GM23248 (cell line): ENCODE results near the gene VASH1. TPM values are rescaled to one million over a fixed set of nuclear protein-coding genes. Genes with fewer than 3 reads are reported as not detected.

ENCODE experiments used
- DNase-seq: peaks from one replicate; pipeline ENCODE4 v3.0.0-alpha.2; 2015
- H2AFZ ChIP-seq: fragments of 200-600 bp; sonication (generic); 2 replicates; pipeline ENCODE4 v1.6.1; 2016; ENCODE audit warnings: antibody characterized with exemption
- H3F3A ChIP-seq: fragments of 200-600 bp; sonication (generic); 2 replicates; pipeline ENCODE4 v1.6.1; 2016; ENCODE audit warnings: mild to moderate bottlenecking, antibody characterized with exemption, mixed run types; ENCODE audit not compliant: insufficient read depth
- H3K27ac ChIP-seq: fragments of 200-600 bp; sonication (generic); 2 replicates; pipeline ENCODE4 v1.5.1; 2016; ENCODE audit warnings: mild to moderate bottlenecking
- H3K27me3 ChIP-seq: fragments of 200-600 bp; sonication (generic); replicated peaks from 2 replicates; pipeline ENCODE4 v1.6.1; 2016; ENCODE audit warnings: mild to moderate bottlenecking; ENCODE audit not compliant: insufficient read depth
- H3K36me3 ChIP-seq: fragments of 200-600 bp; sonication (generic); 2 replicates; pipeline ENCODE4 v1.6.1; 2016; ENCODE audit warnings: low read depth, mild to moderate bottlenecking
- H3K4me1 ChIP-seq: fragments of 200-600 bp; sonication (generic); 2 replicates; pipeline ENCODE4 v1.6.1; 2016; ENCODE audit warnings: mild to moderate bottlenecking; ENCODE audit not compliant: insufficient read depth
- H3K4me2 ChIP-seq: fragments of 200-600 bp; sonication (generic); one replicate; pipeline ENCODE4 v1.6.1; 2016; ENCODE audit warnings: mild to moderate bottlenecking; ENCODE audit not compliant: unreplicated experiment
- H3K4me3 ChIP-seq: fragments of 200-600 bp; sonication (generic); 2 replicates; pipeline ENCODE4 v1.5.1; 2016; ENCODE audit warnings: mild to moderate bottlenecking
- H3K79me2 ChIP-seq: fragments of 200-600 bp; sonication (generic); 2 replicates; pipeline ENCODE4 v1.6.1; 2016; ENCODE audit warnings: mild to moderate bottlenecking; ENCODE audit not compliant: insufficient read depth
- H3K9ac ChIP-seq: fragments of 200-600 bp; sonication (generic); 2 replicates; pipeline ENCODE4 v1.6.1; 2016; ENCODE audit warnings: mild to moderate bottlenecking
- H3K9me2 ChIP-seq: fragments of 200-600 bp; sonication (generic); 2 replicates; pipeline ENCODE4 v1.6.1; 2016; ENCODE audit warnings: mixed run types, mild to moderate bottlenecking, moderate library complexity; ENCODE audit not compliant: insufficient read depth
- H3K9me3 ChIP-seq: fragments of 200-600 bp; sonication (generic); one replicate; pipeline ENCODE4 v1.6.1; 2017; ENCODE audit warnings: low read depth
- H4K20me1 ChIP-seq: fragments of 200-600 bp; sonication (generic); 2 replicates; pipeline ENCODE4 v1.6.0; 2016; ENCODE audit not compliant: insufficient read depth
- EZH2 ChIP-seq: fragments of 200-600 bp; sonication (generic); IDR thresholded peaks from 2 replicates; pipeline ENCODE4 v1.6.1; 2018; ENCODE audit warnings: antibody characterized with exemption, mild to moderate bottlenecking; ENCODE audit not compliant: insufficient read depth, poor library complexity, severe bottlenecking
- EZH2phosphoT487 ChIP-seq: fragments of 200-600 bp; sonication (generic); IDR thresholded peaks from 2 replicates; pipeline ENCODE4 v1.6.1; 2018; ENCODE audit warnings: antibody characterized with exemption, moderate library complexity, mild to moderate bottlenecking, low read depth; ENCODE audit not compliant: insufficient read depth
- WGBS, 2 experiments: methylation state at CpG; one replicate each; pipeline ENCODE4 v1.1.6; 2015 to 2017; ENCODE audit warnings: low lambda C conversion rate in 2 of 2, low coverage in 1 of 2; ENCODE audit errors: missing lambda C conversion rate in 2 of 2; 5-methylcytosine and 5-hydroxymethylcytosine counted together
- in situ Hi-C: fragments of 300-500 bp; cut with MboI; formaldehyde crosslinking; loops from 2 replicates; pipeline ENCODE4 v1.15.0; 2020
- polyA plus RNA-seq: library from polyadenylated mRNA; unstranded; fragments of >200 nt; fragmentation: Nextera tagmentation; extraction: Ambion mirVana; gene quantifications from 2 replicates; pipeline ENCODE4 v1.2.1, GENCODE V29; 2016
- total RNA-seq: library from RNA; depleted of rRNA; stranded (reverse); fragments of >200 nt; shearing (Covaris generic); gene quantifications from 2 replicates; pipeline ENCODE4 v1.2.3, GENCODE V29; 2014

Gene VASH1
- total and polyA plus RNA-seq, 2 experiments from 2014 or later, result 2.2 to 2.6 TPM

GRCh38 chr14:76773188-76773885 lies 12.1 kb downstream of the VASH1 start:
- Histone ChIP-seq H3K79me2 (no peaks in the 10 kb centered on the region), H3K4me1 (peaks cover 13% of the 10 kb centered on the region), H3F3A (no peaks in the 10 kb centered on the region), H3K9me2 (no peaks in the 10 kb centered on the region), H4K20me1 (no peaks in the 10 kb centered on the region), H3K4me2 (peak overlapping the region; percentile 44), H3K9me3 (no peaks in the 10 kb centered on the region), H3K4me3 (no peak overlapping the region), H3K36me3 (no peaks in the 10 kb centered on the region), H3K27ac (no peak overlapping the region), H3K9ac (no peak overlapping the region), H2AFZ (0 out of 2 replicates have a peak overlapping the region, but pooled peaks have one; percentile 39), H3K27me3 (no peaks in the 10 kb centered on the region)
- in situ Hi-C loops, result no loop called here
- peak; percentile 90 for DNase-seq
- no peak for TF ChIP-seq EZH2
- TF ChIP-seq EZH2phosphoT487, result no peak
- WGBS, 2 experiments, result 22 to 23% methylated on average over 8 of the region's 8 CpGs

GRCh38 chr14:76773956-76774820 lies 12.9 kb downstream of the VASH1 start:
- H3K4me1 ChIP-seq, result peaks cover 13% of the 10 kb centered on the region
- WGBS, 2 experiments, result 83 to 85% methylated on average over 18 of the region's 18 CpGs
- no peak for DNase-seq
- no peaks in the 10 kb centered on the region for H3K79me2 ChIP-seq
- H3K9ac ChIP-seq, result no peak overlapping the region
- H3K36me3 ChIP-seq, result no peaks in the 10 kb centered on the region
- no peaks in the 10 kb centered on the region for H3K9me3 ChIP-seq
- no peaks in the 10 kb centered on the region for H3F3A ChIP-seq
- no peak overlapping the region for H3K4me3 ChIP-seq
- H3K4me2 ChIP-seq, result peak overlapping the region; percentile 44
- no peak overlapping the region for H3K27ac ChIP-seq
- in situ Hi-C loops, result no loop called here
- no peaks in the 10 kb centered on the region for H3K27me3 ChIP-seq
- no peaks in the 10 kb centered on the region for H3K9me2 ChIP-seq
- TF ChIP-seq EZH2phosphoT487, result no peak
- TF ChIP-seq EZH2, result no peak
- 0 out of 2 replicates have a peak overlapping the region, but pooled peaks have one; percentile 39 for H2AFZ ChIP-seq
- H4K20me1 ChIP-seq, result no peaks in the 10 kb centered on the region

DNA sequence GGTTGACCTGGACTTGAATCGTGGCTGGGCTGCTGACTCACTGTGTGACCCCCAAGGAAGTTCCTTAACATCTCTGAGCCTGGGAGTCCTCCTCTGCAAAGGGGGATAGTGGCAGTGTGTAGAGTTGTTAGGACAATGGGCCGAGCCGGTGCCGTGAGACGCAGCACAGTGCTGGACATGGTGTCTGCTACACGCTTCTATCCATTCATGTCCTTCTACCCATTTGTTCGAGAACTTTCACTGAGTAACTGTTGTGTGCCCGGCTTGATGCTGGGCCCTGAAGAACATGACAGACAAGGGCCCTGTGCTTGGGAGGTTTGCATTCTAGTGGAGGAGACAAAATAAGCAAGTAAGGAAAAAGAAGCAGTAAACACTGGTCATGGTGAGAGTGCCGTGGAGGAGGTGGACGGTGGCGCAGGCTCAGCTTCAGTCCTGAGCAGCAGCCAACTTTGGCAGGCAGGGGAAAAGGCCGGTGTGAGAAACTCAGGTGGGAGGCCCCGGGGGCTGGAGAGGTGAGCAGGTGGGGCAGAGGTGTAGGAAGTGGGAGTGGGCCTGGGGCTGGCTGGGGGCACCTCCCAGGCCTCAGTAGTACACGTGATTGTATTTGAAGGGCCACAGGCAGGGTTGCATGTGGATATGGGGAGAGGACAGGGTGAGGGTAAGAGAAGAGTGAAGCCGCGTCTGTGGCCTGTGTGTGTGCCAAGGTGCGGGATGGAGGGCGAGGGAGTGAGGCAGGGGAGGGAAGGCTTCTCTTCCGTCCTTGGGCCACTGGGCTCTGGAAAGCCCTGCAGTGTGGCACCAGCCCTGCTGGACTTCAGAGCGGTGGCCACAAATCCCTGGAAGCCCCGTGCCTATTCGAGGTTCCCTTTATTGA lies 13.8 kb downstream of the VASH1 start:
- Histone ChIP-seq H3K9me2 (no peaks in the 10 kb centered on the region), H3K27me3 (no peaks in the 10 kb centered on the region), H3K79me2 (no peaks in the 10 kb centered on the region), H3K36me3 (no peaks in the 10 kb centered on the region), H3K9me3 (no peaks in the 10 kb centered on the region), H3K27ac (no peak overlapping the region), H3K4me1 (peaks cover 13% of the 10 kb centered on the region), H3K4me2 (no peak overlapping the region), H3K4me3 (no peak overlapping the region), H3K9ac (no peak overlapping the region), H3F3A (no peaks in the 10 kb centered on the region), H2AFZ (no peak overlapping the region), H4K20me1 (no peaks in the 10 kb centered on the region)
- TF ChIP-seq EZH2phosphoT487 (no peak), EZH2 (no peak)
- in situ Hi-C loops, result no loop called here
- 90 to 93% methylated on average over 20 to 22 of the region's 22 CpGs for WGBS, 2 experiments
- no peak for DNase-seq
